HL-60 (cell line): ENCODE data around the gene TTF2.

ENCODE experiments used
- DNase-seq, 2 experiments: peaks; one replicate each; pipeline ENCODE4 v3.0.0-alpha.2; 2010 to 2020; ENCODE audit warnings: low read depth in 1 of 2, low spot score in 1 of 2
- H3K27ac ChIP-seq: fragments of 250-450 bp; sonication (Bioruptor Pico); replicated peaks from 2 replicates; pipeline ENCODE4 v1.5.1; 2020; ENCODE audit warnings: mild to moderate bottlenecking, moderate library complexity
- H3K27me3 ChIP-seq: fragments of 250-450 bp; sonication (Bioruptor Pico); 2 replicates; pipeline ENCODE4 v1.5.1; 2021; ENCODE audit warnings: mild to moderate bottlenecking, moderate library complexity; ENCODE audit not compliant: insufficient read depth, poor library complexity, severe bottlenecking
- H3K4me3 ChIP-seq: replicated peaks from 2 replicates; pipeline ENCODE4 v1.5.1; 2011; ENCODE audit warnings: mild to moderate bottlenecking, control low read depth, low read length; ENCODE audit not compliant: insufficient read depth
- CTCF ChIP-seq: IDR thresholded peaks from one replicate; pipeline ENCODE4 v1.5.1; 2011; ENCODE audit warnings: low read length, control low read depth, inconsistent platforms; ENCODE audit not compliant: insufficient read depth
- GABPA ChIP-seq: IDR thresholded peaks from 2 replicates; pipeline ENCODE4 v1.6.1; 2012; ENCODE audit warnings: low read depth
- POLR2AphosphoS5 ChIP-seq: IDR thresholded peaks from 2 replicates; pipeline ENCODE4 v1.6.1; 2012; ENCODE audit warnings: low read depth
- REST ChIP-seq: IDR thresholded peaks from 2 replicates; pipeline ENCODE4 v1.6.1; 2012; ENCODE audit warnings: low read depth; ENCODE audit not compliant: insufficient replicate concordance
- SPI1 ChIP-seq: IDR thresholded peaks from 2 replicates; pipeline ENCODE4 v1.6.1; 2012; ENCODE audit warnings: low read depth, mild to moderate bottlenecking, borderline replicate concordance

Gene TTF2

GRCh38 chr1:117014209-117014608 lies 45.9 kb upstream of the TTF2 start:
- TF ChIP-seq GABPA = no peak
- no peak for TF ChIP-seq CTCF
- no peak for TF ChIP-seq POLR2AphosphoS5
- no peak for TF ChIP-seq REST
- TF ChIP-seq SPI1 = no peak
- Histone ChIP-seq H3K27ac (no peak overlapping the region), H3K4me3 (no peak overlapping the region), H3K27me3 (no peaks in the 10 kb centered on the region)
- DNase-seq = no peak

- H3K27ac ChIP-seq = no peak overlapping the region
- H3K4me3 ChIP-seq = no peak overlapping the region
- DNase-seq = no peak
- TF ChIP-seq SPI1 (no peak), REST (no peak), CTCF (no peak), GABPA (no peak), POLR2AphosphoS5 (no peak)
- no peaks in the 10 kb centered on the region for H3K27me3 ChIP-seq
Observed at GRCh38 chr1:117015724-117016123, 44.4 kb upstream of the TTF2 start.

- no peak for TF ChIP-seq SPI1
- no peak for TF ChIP-seq REST
- TF ChIP-seq CTCF = no peak
- TF ChIP-seq GABPA = no peak
- TF ChIP-seq POLR2AphosphoS5 = no peak
- DNase-seq = no peak
- Histone ChIP-seq H3K4me3 (no peak overlapping the region), H3K27ac (no peak overlapping the region), H3K27me3 (no peaks in the 10 kb centered on the region)
Observed at GRCh38 chr1:117017062-117017461, 43.1 kb upstream of the TTF2 start.
